ENCODE measurements around the gene NRG2. TPM values are rescaled to one million over a fixed set of nuclear protein-coding genes. Genes with fewer than 3 reads are reported as not detected.

Gene NRG2
- total RNA-seq, 1 experiment from 2014 or later: 0.59 TPM

DNA sequence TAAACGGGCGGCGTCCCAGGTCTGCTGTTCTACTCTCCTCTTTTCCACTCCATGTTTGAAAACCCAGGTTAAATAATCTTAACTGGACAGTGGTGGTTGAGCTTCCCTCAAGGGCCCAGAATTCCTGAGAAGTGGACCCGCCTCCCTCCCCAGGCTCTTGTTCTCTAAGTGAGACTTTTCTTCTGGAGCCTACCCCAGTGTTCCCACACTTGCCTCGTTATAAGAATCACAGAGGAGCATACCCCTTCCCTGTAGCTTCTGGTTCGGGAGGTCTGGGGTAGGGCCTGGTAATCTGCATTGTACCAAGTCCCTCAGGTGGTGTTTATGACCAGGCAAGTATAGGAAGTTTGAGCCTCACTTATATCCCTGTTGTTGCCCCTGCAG, 235.5 kb downstream of the NRG2 start:
- no peaks in the 10 kb centered on the region for H3K36me3 ChIP-seq (ENCODE audit: control insufficient read depth, insufficient read depth, low read length)
- no peaks in the 10 kb centered on the region for H3K9me3 ChIP-seq
- H3K4me3 ChIP-seq (ENCODE audit: low read depth, low read length): no peak overlapping the region
- ChIA-PET CTCF (interaction anchor here (0.8 to 1.1 kb wide), 2 partner anchors 19 to 160 kb away, joined by 3 read pairs; no protein-coding TSS in a partner anchor), POLR2A (no interaction called here)
- Mint-ChIP-seq H3K27ac (ENCODE audit: unreplicated experiment) (no peak overlapping the region), H3K27me3 (ENCODE audit: insufficient read depth, unreplicated experiment) (peaks cover 15% of the 10 kb centered on the region), H3K4me1 (ENCODE audit: low read depth, unreplicated experiment) (no peaks in the 10 kb centered on the region), H3K4me3 (ENCODE audit: unreplicated experiment) (no peak overlapping the region), H3K36me3 (ENCODE audit: insufficient read depth, unreplicated experiment) (no peaks in the 10 kb centered on the region), H3K9me3 (ENCODE audit: unreplicated experiment) (no peaks in the 10 kb centered on the region)
- no TSS peak for BruUV-seq (replicated peaks)
- TF ChIP-seq, protein P1, sequence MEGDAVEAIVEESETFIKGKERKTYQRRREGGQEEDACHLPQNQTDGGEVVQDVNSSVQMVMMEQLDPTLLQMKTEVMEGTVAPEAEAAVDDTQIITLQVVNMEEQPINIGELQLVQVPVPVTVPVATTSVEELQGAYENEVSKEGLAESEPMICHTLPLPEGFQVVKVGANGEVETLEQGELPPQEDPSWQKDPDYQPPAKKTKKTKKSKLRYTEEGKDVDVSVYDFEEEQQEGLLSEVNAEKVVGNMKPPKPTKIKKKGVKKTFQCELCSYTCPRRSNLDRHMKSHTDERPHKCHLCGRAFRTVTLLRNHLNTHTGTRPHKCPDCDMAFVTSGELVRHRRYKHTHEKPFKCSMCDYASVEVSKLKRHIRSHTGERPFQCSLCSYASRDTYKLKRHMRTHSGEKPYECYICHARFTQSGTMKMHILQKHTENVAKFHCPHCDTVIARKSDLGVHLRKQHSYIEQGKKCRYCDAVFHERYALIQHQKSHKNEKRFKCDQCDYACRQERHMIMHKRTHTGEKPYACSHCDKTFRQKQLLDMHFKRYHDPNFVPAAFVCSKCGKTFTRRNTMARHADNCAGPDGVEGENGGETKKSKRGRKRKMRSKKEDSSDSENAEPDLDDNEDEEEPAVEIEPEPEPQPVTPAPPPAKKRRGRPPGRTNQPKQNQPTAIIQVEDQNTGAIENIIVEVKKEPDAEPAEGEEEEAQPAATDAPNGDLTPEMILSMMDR (IDR thresholded peaks at IDR 0.05; ENCODE audit: insufficient read depth in 1 of 2, low read depth in 1 of 2, low read length in 1 of 2, severe bottlenecking in 1 of 2, unreplicated experiment in 1 of 2): no peak
- peak in 1 of 2 experiments; percentile 8 for DNase-seq
- H3K27me3 ChIP-seq (replicated peaks; ENCODE audit: control insufficient read depth, insufficient read depth, low read length): no peaks in the 10 kb centered on the region; the same call in 1 of the 2 replicates
- intact Hi-C loops (cut with micrococcal nuclease; ENCODE audit: unreplicated experiment): loop anchor here (1.0 kb wide), 1 partner anchor 37 kb away; no protein-coding TSS in a partner anchor
- no peaks in the 10 kb centered on the region for H3K4me1 ChIP-seq

DNA sequence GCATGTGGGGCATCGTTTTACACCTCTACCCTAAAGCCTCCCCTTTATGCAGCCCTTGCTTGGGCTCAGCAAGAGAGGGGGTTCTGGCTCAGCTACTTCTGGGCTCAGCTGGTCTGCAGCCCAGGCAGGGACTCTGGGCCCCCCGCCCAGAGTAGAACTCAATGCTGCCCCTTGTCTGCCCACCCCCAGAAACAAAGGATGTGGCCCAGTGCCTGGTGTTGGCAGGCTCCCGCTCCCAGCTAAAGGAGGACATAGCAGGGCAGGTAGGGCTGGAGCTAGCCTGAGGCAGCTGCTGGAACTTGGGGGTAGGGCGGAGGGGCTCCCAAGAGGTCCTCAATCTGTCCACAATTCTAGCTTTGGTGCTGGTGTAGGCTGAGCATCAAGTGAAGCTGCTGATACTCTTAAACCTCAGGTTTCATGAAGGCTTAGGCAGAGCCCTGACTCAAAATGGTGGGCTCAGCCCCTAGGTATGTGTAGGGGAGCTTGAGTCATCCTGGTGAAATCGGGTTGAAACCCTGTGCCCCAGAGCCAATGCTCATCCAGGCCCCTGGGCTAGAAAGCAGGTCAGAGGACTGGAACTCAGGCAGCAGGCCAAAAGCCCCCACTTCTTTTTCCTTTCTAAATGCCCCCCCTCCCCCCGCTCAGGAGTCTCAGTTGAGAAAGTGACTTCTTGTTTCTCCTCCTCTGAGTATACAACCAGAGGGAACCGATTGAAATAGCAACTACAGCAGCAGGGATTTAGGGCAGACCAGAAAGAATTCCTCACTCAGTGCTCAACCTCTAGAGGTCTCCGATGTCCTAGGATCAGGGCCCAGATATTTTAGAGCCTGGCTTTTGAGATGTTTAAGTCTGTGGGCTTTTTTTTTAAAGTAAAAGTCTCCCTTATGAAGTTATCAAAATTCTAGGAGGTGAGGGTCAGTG, 236.1 kb downstream of the NRG2 start:
- CTCF ChIA-PET: interaction anchor here (0.8 to 1.2 kb wide), 4 partner anchors 19 to 161 kb away, joined by 3 read pairs; no protein-coding TSS in a partner anchor
- BruUV-seq (replicated peaks): no TSS peak
- H3K27me3 Mint-ChIP-seq (ENCODE audit: insufficient read depth, unreplicated experiment): peaks cover 16% of the 10 kb centered on the region

DNA sequence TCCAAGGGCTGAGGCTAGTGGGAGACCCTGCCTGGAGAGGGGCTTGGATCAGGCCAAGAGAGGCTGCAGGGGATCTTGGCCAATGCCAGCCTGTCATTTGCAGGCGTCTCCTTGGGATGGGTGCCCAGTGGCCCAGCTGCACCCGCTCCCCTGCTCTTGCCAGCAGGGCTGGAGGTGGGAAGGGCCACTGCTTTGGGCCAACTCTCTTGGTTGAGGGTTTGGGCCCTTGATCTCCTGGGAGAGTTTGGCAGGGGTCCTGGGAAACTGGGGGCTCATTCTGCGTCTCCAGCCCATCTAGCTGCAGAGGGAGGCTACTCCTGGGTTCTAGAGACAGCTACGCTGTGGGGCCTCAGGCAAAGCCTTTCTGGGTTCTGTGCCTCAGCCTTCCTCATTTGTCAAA, 237.0 kb downstream of the NRG2 start:
- TF ChIP-seq, protein P1 (IDR thresholded peaks at IDR 0.05; ENCODE audit: insufficient read depth in 1 of 2, low read depth in 1 of 2, low read length in 1 of 2, severe bottlenecking in 1 of 2, unreplicated experiment in 1 of 2): no peak
- Histone ChIP-seq H3K36me3 (ENCODE audit: control insufficient read depth, insufficient read depth, low read length) (no peaks in the 10 kb centered on the region), H3K27me3 (replicated peaks; ENCODE audit: control insufficient read depth, insufficient read depth, low read length) (no peaks in the 10 kb centered on the region; the same call in 1 of the 2 replicates), H3K4me1 (no peaks in the 10 kb centered on the region), H3K4me3 (ENCODE audit: low read depth, low read length) (no peak overlapping the region), H3K9me3 (no peaks in the 10 kb centered on the region)
- Mint-ChIP-seq H3K4me3 (ENCODE audit: unreplicated experiment) (no peak overlapping the region), H3K9me3 (ENCODE audit: unreplicated experiment) (no peaks in the 10 kb centered on the region), H3K27me3 (ENCODE audit: insufficient read depth, unreplicated experiment) (peaks cover 22% of the 10 kb centered on the region), H3K36me3 (ENCODE audit: insufficient read depth, unreplicated experiment) (no peaks in the 10 kb centered on the region), H3K4me1 (ENCODE audit: low read depth, unreplicated experiment) (no peaks in the 10 kb centered on the region), H3K27ac (ENCODE audit: unreplicated experiment) (no peak overlapping the region)
- ChIA-PET CTCF (interaction anchor here (1.1 to 1.2 kb wide), 2 partner anchors 44 to 73 kb away, joined by 3 read pairs; no protein-coding TSS in a partner anchor), POLR2A (no interaction called here)
- intact Hi-C loops (cut with micrococcal nuclease; ENCODE audit: unreplicated experiment): no loop called here
- DNase-seq: no peak
- no TSS peak for BruUV-seq (replicated peaks)

More for the DNA sequence above, 236.1 kb downstream of the NRG2 start:
- POLR2A ChIA-PET: no interaction called here
- TF ChIP-seq, protein P1 (IDR thresholded peaks at IDR 0.05; ENCODE audit: insufficient read depth in 1 of 2, low read depth in 1 of 2, low read length in 1 of 2, severe bottlenecking in 1 of 2, unreplicated experiment in 1 of 2): no peak
- H3K4me1 ChIP-seq: no peaks in the 10 kb centered on the region
- Mint-ChIP-seq H3K9me3 (ENCODE audit: unreplicated experiment) (no peaks in the 10 kb centered on the region), H3K27ac (ENCODE audit: unreplicated experiment) (no peak overlapping the region), H3K4me3 (ENCODE audit: unreplicated experiment) (no peak overlapping the region), H3K36me3 (ENCODE audit: insufficient read depth, unreplicated experiment) (no peaks in the 10 kb centered on the region), H3K4me1 (ENCODE audit: low read depth, unreplicated experiment) (no peaks in the 10 kb centered on the region)
- no peaks in the 10 kb centered on the region for H3K36me3 ChIP-seq (ENCODE audit: control insufficient read depth, insufficient read depth, low read length)
- H3K27me3 ChIP-seq (replicated peaks; ENCODE audit: control insufficient read depth, insufficient read depth, low read length): no peaks in the 10 kb centered on the region; the same call in 1 of the 2 replicates
- no peak overlapping the region for H3K4me3 ChIP-seq (ENCODE audit: low read depth, low read length)
- no peaks in the 10 kb centered on the region for H3K9me3 ChIP-seq
- intact Hi-C loops (cut with micrococcal nuclease; ENCODE audit: unreplicated experiment): loop anchor here (1.0 kb wide), 1 partner anchor 37 kb away; no protein-coding TSS in a partner anchor
- no peak for DNase-seq

All from Caco-2 (cell line).